Osteoblast (primary cell): ENCODE data around the gene DYSF. TPM values are rescaled to one million over a fixed set of nuclear protein-coding genes. Genes with fewer than 3 reads are reported as not detected.

ENCODE experiments used
- DNase-seq: peaks from one replicate; pipeline ENCODE4 v3.0.0; 2011; ENCODE audit warnings: low spot score, mixed read lengths; ENCODE audit not compliant: insufficient read length; ENCODE audit errors: missing footprints
- H2AFZ ChIP-seq: 2 replicates; pipeline ENCODE4 v1.6.0; 2011; ENCODE audit warnings: mild to moderate bottlenecking, low read length
- H3K27ac ChIP-seq: 2 replicates; pipeline ENCODE4 v1.5.1; 2011; ENCODE audit warnings: mild to moderate bottlenecking, low read depth, low read length, moderate library complexity
- H3K27me3 ChIP-seq: 2 replicates; pipeline ENCODE4 v1.6.0; 2012; ENCODE audit warnings: mild to moderate bottlenecking, control low read depth, inconsistent platforms, low read length, moderate library complexity; ENCODE audit not compliant: insufficient read depth
- H3K36me3 ChIP-seq: 2 replicates; pipeline ENCODE4 v1.5.1; 2011; ENCODE audit warnings: mild to moderate bottlenecking, low read length, control low read depth, moderate library complexity; ENCODE audit not compliant: insufficient read depth
- H3K4me1 ChIP-seq: 2 replicates; pipeline ENCODE4 v1.5.1; 2011; ENCODE audit warnings: mild to moderate bottlenecking, low read length, control low read depth, moderate library complexity; ENCODE audit not compliant: insufficient read depth
- H3K4me2 ChIP-seq: 2 replicates; pipeline ENCODE4 v1.6.0; 2011; ENCODE audit warnings: mild to moderate bottlenecking, low read length; ENCODE audit not compliant: insufficient read depth
- H3K4me3 ChIP-seq: fragments of 200-600 bp; sonication (generic); 3 replicates; pipeline ENCODE4 v1.5.1; 2012; ENCODE audit warnings: mild to moderate bottlenecking, low read length, inconsistent platforms; ENCODE audit not compliant: insufficient read depth
- H3K79me2 ChIP-seq: 2 replicates; pipeline ENCODE4 v1.6.0; 2012; ENCODE audit warnings: mild to moderate bottlenecking, low read length, control low read depth, inconsistent platforms; ENCODE audit not compliant: insufficient read depth
- H3K9me3 ChIP-seq: 2 replicates; pipeline ENCODE4 v1.5.1; 2011; ENCODE audit warnings: low read depth, low read length, control low read depth
- H4K20me1 ChIP-seq: 2 replicates; pipeline ENCODE4 v1.6.0; 2012; ENCODE audit warnings: mild to moderate bottlenecking, low read length, control low read depth; ENCODE audit not compliant: insufficient read depth
- CTCF ChIP-seq: IDR thresholded peaks from 2 replicates; pipeline ENCODE4 v1.5.1; 2011; ENCODE audit warnings: mild to moderate bottlenecking, low read depth, low read length, moderate library complexity; ENCODE audit errors: extremely low read depth
- total RNA-seq: library from RNA; depleted of rRNA; stranded (reverse); fragments of >200 nt; gene quantifications from 2 replicates; pipeline ENCODE4 v1.2.3, GENCODE V29; 2012

The DYSF gene
- total RNA-seq, 1 donor, result 4.3 TPM

GRCh38 chr2:71631411-71631931 is 178.1 kb downstream of the DYSF start:
- peaks cover 7% of the 10 kb centered on the region for H3K4me1 ChIP-seq
- no peaks in the 10 kb centered on the region for H4K20me1 ChIP-seq
- H3K4me2 ChIP-seq, result peak overlapping the region; percentile 85
- peaks cover 14% of the 10 kb centered on the region for H3K27me3 ChIP-seq
- no peak for TF ChIP-seq CTCF
- peak overlapping the region; percentile 91 for H2AFZ ChIP-seq
- no peaks in the 10 kb centered on the region for H3K9me3 ChIP-seq
- H3K4me3 ChIP-seq, result peak overlapping the region; percentile 68
- DNase-seq, result peak; percentile 38
- no peak overlapping the region for H3K27ac ChIP-seq
- H3K36me3 ChIP-seq, result no peaks in the 10 kb centered on the region
- no peaks in the 10 kb centered on the region for H3K79me2 ChIP-seq

- Histone ChIP-seq H3K27ac (no peak overlapping the region), H4K20me1 (no peaks in the 10 kb centered on the region), H3K4me2 (no peak overlapping the region), H3K4me1 (peaks cover 7% of the 10 kb centered on the region), H3K36me3 (no peaks in the 10 kb centered on the region), H3K79me2 (no peaks in the 10 kb centered on the region), H3K4me3 (no peak overlapping the region), H3K27me3 (peaks cover 9% of the 10 kb centered on the region), H3K9me3 (no peaks in the 10 kb centered on the region), H2AFZ (no peak overlapping the region)
- DNase-seq, result no peak
- TF ChIP-seq CTCF, result no peak
These were observed 179.7 kb downstream of the DYSF start for GRCh38 chr2:71633086-71633485.

- Histone ChIP-seq H3K9me3 (no peaks in the 10 kb centered on the region), H4K20me1 (no peaks in the 10 kb centered on the region), H3K27me3 (peaks cover 9% of the 10 kb centered on the region), H3K36me3 (no peaks in the 10 kb centered on the region), H2AFZ (no peak overlapping the region), H3K79me2 (no peaks in the 10 kb centered on the region), H3K4me1 (peaks cover 7% of the 10 kb centered on the region), H3K27ac (no peak overlapping the region), H3K4me2 (no peak overlapping the region), H3K4me3 (no peak overlapping the region)
- no peak for TF ChIP-seq CTCF
- DNase-seq, result no peak
These were observed 181.2 kb downstream of the DYSF start for GRCh38 chr2:71634567-71634966.

GRCh38 chr2:71635798-71636197 is 182.4 kb downstream of the DYSF start:
- H3K4me1 ChIP-seq, result peaks cover 7% of the 10 kb centered on the region
- H3K4me2 ChIP-seq, result no peak overlapping the region
- H3K4me3 ChIP-seq, result no peak overlapping the region
- no peaks in the 10 kb centered on the region for H3K9me3 ChIP-seq
- H4K20me1 ChIP-seq, result no peaks in the 10 kb centered on the region
- no peaks in the 10 kb centered on the region for H3K79me2 ChIP-seq
- no peaks in the 10 kb centered on the region for H3K36me3 ChIP-seq
- H2AFZ ChIP-seq, result no peak overlapping the region
- no peak for TF ChIP-seq CTCF
- DNase-seq, result no peak
- H3K27ac ChIP-seq, result no peak overlapping the region
- H3K27me3 ChIP-seq, result peaks cover 9% of the 10 kb centered on the region
